HEK293 (cell line): Measurements from ENCODE around the gene TTC9.
A peak's percentile ranks its signal among the peaks of the same experiment; 100 is the strongest.

Experiments
- CTCF ChIA-PET: fragments of 350-600 bp; formaldehyde crosslinking; extraction: SDS; loops from one replicate; lab custom pipeline; 2021; ENCODE audit warnings: antibody characterized with exemption; lab: Yijun Ruan, JAX
- POLR2A ChIA-PET: fragments of 300-600 bp; formaldehyde crosslinking; extraction: SDS; loops from one replicate; lab custom pipeline; 2020; ENCODE audit warnings: antibody characterized with exemption, inconsistent platforms; lab: Yijun Ruan, JAX
- H3K27ac ChIP-seq: fragments of 200-500 bp; sonication (Bioruptor generic); 2 replicates; pipeline ENCODE4 v1.5.1; 2014; ENCODE audit warnings: low read depth, low read length, control low read depth, inconsistent platforms; ENCODE audit errors: extremely low read depth
- H3K36me3 ChIP-seq, 2 experiments: fragments of 200-500 bp in 1 of 2; sonication (Bioruptor generic) in 1 of 2; 1 replicate in 1 of 2; 2 replicates in 1 of 2; pipeline ENCODE4 v1.5.1; 2014 to 2017; ENCODE audit warnings: inconsistent platforms in 2 of 2, low read length in 2 of 2; ENCODE audit not compliant: control insufficient read depth in 2 of 2, insufficient read depth in 1 of 2
- H3K4me1 ChIP-seq: fragments of 200-500 bp; sonication (Bioruptor generic); 2 replicates; pipeline ENCODE4 v1.5.1; 2014; ENCODE audit warnings: mild to moderate bottlenecking, low read length, inconsistent platforms; ENCODE audit not compliant: control insufficient read depth, insufficient read depth
- H3K4me3 ChIP-seq: 2 replicates; pipeline ENCODE4 v1.5.1; 2011; ENCODE audit warnings: low read depth, mild to moderate bottlenecking, control low read depth, low read length, moderate library complexity
- H3K9me3 ChIP-seq: fragments of 200-500 bp; sonication (Bioruptor generic); 2 replicates; pipeline ENCODE4 v1.5.1; 2014; ENCODE audit warnings: low read depth, low read length, inconsistent platforms; ENCODE audit not compliant: control insufficient read depth, insufficient read depth
- HOXA7 ChIP-seq: sonication (generic); formaldehyde crosslinking; IDR thresholded peaks from 2 replicates; pipeline ENCODE4 v1.8.1; 2022; ENCODE audit warnings: missing genetic modification reagents, borderline replicate concordance
- HOXC10 ChIP-seq: sonication (generic); formaldehyde crosslinking; IDR thresholded peaks from 2 replicates; pipeline ENCODE4 v1.8.1; 2023; ENCODE audit warnings: mild to moderate bottlenecking, missing genetic modification reagents
- INSM2 ChIP-seq: fragments of 450-650 bp; formaldehyde crosslinking; IDR thresholded peaks from 2 replicates; pipeline ENCODE4 v1.5.1; 2016; ENCODE audit warnings: missing biosample characterization, missing genetic modification characterization
- OSR2 ChIP-seq: fragments of 450-650 bp; formaldehyde crosslinking; IDR thresholded peaks from 2 replicates; pipeline ENCODE4 v1.5.1; 2016; ENCODE audit warnings: missing biosample characterization, missing genetic modification characterization
- OVOL3 ChIP-seq: fragments of 450-650 bp; formaldehyde crosslinking; IDR thresholded peaks from 2 replicates; pipeline ENCODE4 v1.5.1; 2016; ENCODE audit warnings: missing biosample characterization, missing genetic modification characterization
- SP7 ChIP-seq: fragments of 450-650 bp; formaldehyde crosslinking; IDR thresholded peaks from 2 replicates; pipeline ENCODE4 v1.5.1; 2016; ENCODE audit warnings: missing biosample characterization, missing genetic modification characterization
- YY1 ChIP-seq: fragments of 450-650 bp; formaldehyde crosslinking; IDR thresholded peaks from 2 replicates; pipeline ENCODE4 v1.5.1; 2018; ENCODE audit warnings: missing biosample characterization, missing genetic modification characterization
- YY2 ChIP-seq: fragments of 450-650 bp; formaldehyde crosslinking; IDR thresholded peaks from 2 replicates; pipeline ENCODE4 v1.5.1; 2016; ENCODE audit warnings: missing biosample characterization, missing genetic modification characterization
- ZFP69B ChIP-seq: fragments of 450-650 bp; formaldehyde crosslinking; IDR thresholded peaks from 2 replicates; pipeline ENCODE4 v1.5.1; 2016; ENCODE audit warnings: missing biosample characterization, missing genetic modification characterization
- ZNF16 ChIP-seq: fragments of 450-650 bp; formaldehyde crosslinking; IDR thresholded peaks from 2 replicates; pipeline ENCODE4 v1.5.1; 2016; ENCODE audit warnings: low read depth, missing biosample characterization, missing genetic modification characterization
- ZNF26 ChIP-seq: fragments of 450-650 bp; formaldehyde crosslinking; IDR thresholded peaks from 2 replicates; pipeline ENCODE4 v1.5.1; 2016; ENCODE audit warnings: missing biosample characterization, missing genetic modification characterization
- ZNF335 ChIP-seq: fragments of 450-650 bp; formaldehyde crosslinking; conservative IDR thresholded peaks from 2 replicates; pipeline ENCODE4 v1.5.1; 2016; ENCODE audit warnings: missing biosample characterization, missing genetic modification characterization
- ZNF341 ChIP-seq: fragments of 450-650 bp; formaldehyde crosslinking; IDR thresholded peaks from 2 replicates; pipeline ENCODE4; 2016; ENCODE audit warnings: low read depth, missing biosample characterization, missing genetic modification characterization
- ZNF416 ChIP-seq: fragments of 450-650 bp; formaldehyde crosslinking; IDR thresholded peaks from 2 replicates; pipeline ENCODE4 v1.5.1; 2016; ENCODE audit warnings: missing biosample characterization, missing genetic modification characterization
- ZNF423 ChIP-seq: fragments of 450-650 bp; formaldehyde crosslinking; IDR thresholded peaks from 2 replicates; pipeline ENCODE4 v1.5.1; 2016; ENCODE audit warnings: missing biosample characterization, missing genetic modification characterization
- ZNF521 ChIP-seq: fragments of 450-650 bp; formaldehyde crosslinking; IDR thresholded peaks from 2 replicates; pipeline ENCODE4 v1.5.1; 2017; ENCODE audit warnings: missing biosample characterization, mild to moderate bottlenecking, missing genetic modification characterization
- ZNF548 ChIP-seq: fragments of 450-650 bp; formaldehyde crosslinking; IDR thresholded peaks from 2 replicates; pipeline ENCODE4 v1.5.1; 2016; ENCODE audit warnings: missing biosample characterization, missing genetic modification characterization
- ZNF585B ChIP-seq: fragments of 450-650 bp; formaldehyde crosslinking; IDR thresholded peaks from 2 replicates; pipeline ENCODE4 v1.5.1; 2016; ENCODE audit warnings: missing biosample characterization, missing genetic modification characterization
- ZNF624 ChIP-seq: fragments of 450-650 bp; formaldehyde crosslinking; IDR thresholded peaks from 2 replicates; pipeline ENCODE4 v1.5.1; 2017; ENCODE audit warnings: missing biosample characterization, missing genetic modification characterization
- ZNF658 ChIP-seq: fragments of 450-650 bp; formaldehyde crosslinking; IDR thresholded peaks from 2 replicates; pipeline ENCODE4; 2016; ENCODE audit warnings: missing biosample characterization, missing genetic modification characterization
- ZNF670 ChIP-seq: fragments of 450-650 bp; formaldehyde crosslinking; IDR thresholded peaks from 2 replicates; pipeline ENCODE4 v1.5.1; 2016; ENCODE audit warnings: missing biosample characterization, missing genetic modification characterization, low read depth
- ZNF791 ChIP-seq: fragments of 450-650 bp; formaldehyde crosslinking; IDR thresholded peaks from 2 replicates; pipeline ENCODE4 v1.5.1; 2016; ENCODE audit warnings: missing biosample characterization, missing genetic modification characterization
- ZSCAN18 ChIP-seq: fragments of 450-650 bp; formaldehyde crosslinking; IDR thresholded peaks from 2 replicates; pipeline ENCODE4 v1.5.1; 2016; ENCODE audit warnings: missing biosample characterization, missing genetic modification characterization
- TF ChIP-seq, protein P1 (sequence below): fragments of 450-650 bp; formaldehyde crosslinking; IDR thresholded peaks from 2 replicates; pipeline ENCODE4 v1.5.0; 2017; ENCODE audit warnings: missing biosample characterization, missing genetic modification characterization, borderline replicate concordance
- TF ChIP-seq, protein P2 (sequence below): fragments of 450-650 bp; formaldehyde crosslinking; conservative IDR thresholded peaks from 2 replicates; pipeline ENCODE4 v1.5.1; 2016; ENCODE audit warnings: low read depth, missing biosample characterization, missing genetic modification characterization

Gene TTC9

GRCh38 chr14:70642303-70643235 lies 853 bp downstream of the TTC9 start (continued):
- TF ChIP-seq, protein P1, sequence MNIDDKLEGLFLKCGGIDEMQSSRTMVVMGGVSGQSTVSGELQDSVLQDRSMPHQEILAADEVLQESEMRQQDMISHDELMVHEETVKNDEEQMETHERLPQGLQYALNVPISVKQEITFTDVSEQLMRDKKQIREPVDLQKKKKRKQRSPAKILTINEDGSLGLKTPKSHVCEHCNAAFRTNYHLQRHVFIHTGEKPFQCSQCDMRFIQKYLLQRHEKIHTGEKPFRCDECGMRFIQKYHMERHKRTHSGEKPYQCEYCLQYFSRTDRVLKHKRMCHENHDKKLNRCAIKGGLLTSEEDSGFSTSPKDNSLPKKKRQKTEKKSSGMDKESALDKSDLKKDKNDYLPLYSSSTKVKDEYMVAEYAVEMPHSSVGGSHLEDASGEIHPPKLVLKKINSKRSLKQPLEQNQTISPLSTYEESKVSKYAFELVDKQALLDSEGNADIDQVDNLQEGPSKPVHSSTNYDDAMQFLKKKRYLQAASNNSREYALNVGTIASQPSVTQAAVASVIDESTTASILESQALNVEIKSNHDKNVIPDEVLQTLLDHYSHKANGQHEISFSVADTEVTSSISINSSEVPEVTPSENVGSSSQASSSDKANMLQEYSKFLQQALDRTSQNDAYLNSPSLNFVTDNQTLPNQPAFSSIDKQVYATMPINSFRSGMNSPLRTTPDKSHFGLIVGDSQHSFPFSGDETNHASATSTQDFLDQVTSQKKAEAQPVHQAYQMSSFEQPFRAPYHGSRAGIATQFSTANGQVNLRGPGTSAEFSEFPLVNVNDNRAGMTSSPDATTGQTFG (tag by site-specific recombination): no peak
- no peak for TF ChIP-seq ZNF548
- TF ChIP-seq ZNF670 (tag by site-specific recombination): no peak
- TF ChIP-seq ZFP69B (tag by site-specific recombination): peak; percentile 87
- TF ChIP-seq SP7 (tag by site-specific recombination): peak; percentile 40; the same call in 1 of the 2 replicates
- TF ChIP-seq ZNF658 (tag by site-specific recombination): no peak
- peak; percentile 69 for TF ChIP-seq ZNF335 (tag by site-specific recombination)
- no peak; the same call in 1 of the 2 replicates for TF ChIP-seq OSR2 (tag by site-specific recombination)
- TF ChIP-seq YY1: 0 out of 2 replicates have a peak, but pooled peaks have one; percentile 11
- TF ChIP-seq ZNF521 (tag by site-specific recombination): no peak
- TF ChIP-seq ZNF423 (tag by site-specific recombination): 0 out of 2 replicates have a peak, but pooled peaks have one; percentile 20
- no peak for TF ChIP-seq YY2 (tag by site-specific recombination)
- TF ChIP-seq ZNF341 (tag by site-specific recombination): peak; percentile 92
- no peak for TF ChIP-seq ZSCAN18
- no peak for TF ChIP-seq ZNF16
- TF ChIP-seq, protein P2, sequence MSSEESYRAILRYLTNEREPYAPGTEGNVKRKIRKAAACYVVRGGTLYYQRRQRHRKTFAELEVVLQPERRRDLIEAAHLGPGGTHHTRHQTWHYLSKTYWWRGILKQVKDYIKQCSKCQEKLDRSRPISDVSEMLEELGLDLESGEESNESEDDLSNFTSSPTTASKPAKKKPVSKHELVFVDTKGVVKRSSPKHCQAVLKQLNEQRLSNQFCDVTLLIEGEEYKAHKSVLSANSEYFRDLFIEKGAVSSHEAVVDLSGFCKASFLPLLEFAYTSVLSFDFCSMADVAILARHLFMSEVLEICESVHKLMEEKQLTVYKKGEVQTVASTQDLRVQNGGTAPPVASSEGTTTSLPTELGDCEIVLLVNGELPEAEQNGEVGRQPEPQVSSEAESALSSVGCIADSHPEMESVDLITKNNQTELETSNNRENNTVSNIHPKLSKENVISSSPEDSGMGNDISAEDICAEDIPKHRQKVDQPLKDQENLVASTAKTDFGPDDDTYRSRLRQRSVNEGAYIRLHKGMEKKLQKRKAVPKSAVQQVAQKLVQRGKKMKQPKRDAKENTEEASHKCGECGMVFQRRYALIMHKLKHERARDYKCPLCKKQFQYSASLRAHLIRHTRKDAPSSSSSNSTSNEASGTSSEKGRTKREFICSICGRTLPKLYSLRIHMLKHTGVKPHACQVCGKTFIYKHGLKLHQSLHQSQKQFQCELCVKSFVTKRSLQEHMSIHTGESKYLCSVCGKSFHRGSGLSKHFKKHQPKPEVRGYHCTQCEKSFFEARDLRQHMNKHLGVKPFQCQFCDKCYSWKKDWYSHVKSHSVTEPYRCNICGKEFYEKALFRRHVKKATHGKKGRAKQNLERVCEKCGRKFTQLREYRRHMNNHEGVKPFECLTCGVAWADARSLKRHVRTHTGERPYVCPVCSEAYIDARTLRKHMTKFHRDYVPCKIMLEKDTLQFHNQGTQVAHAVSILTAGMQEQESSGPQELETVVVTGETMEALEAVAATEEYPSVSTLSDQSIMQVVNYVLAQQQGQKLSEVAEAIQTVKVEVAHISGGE (tag by site-specific recombination): 0 out of 2 replicates have a peak, but pooled peaks have one; percentile 20

DNA sequence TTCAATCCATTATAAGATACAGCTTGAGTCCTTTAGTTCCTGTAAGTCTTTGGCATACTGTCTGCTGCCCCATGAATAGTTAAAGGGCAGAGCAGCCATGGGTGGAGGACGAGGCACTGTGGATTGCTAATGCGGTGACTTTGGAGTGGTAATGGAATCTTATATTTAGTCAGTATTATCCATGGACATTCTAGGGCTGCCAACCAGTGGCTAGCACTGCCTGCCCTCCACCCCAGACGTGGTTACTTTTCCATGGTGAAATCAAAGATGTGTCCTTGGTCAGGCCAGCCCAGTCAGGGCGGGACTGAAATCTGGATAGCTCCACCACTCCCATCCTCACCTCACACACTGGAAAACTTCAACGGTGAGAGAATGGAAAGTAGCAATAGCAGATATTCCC lies 2.3 kb downstream of the TTC9 start:
- H3K27ac ChIP-seq: no peak overlapping the region
- H3K4me3 ChIP-seq: no peak overlapping the region
- H3K36me3 ChIP-seq: no peaks in the 10 kb centered on the region
- POLR2A ChIA-PET: no interaction called here
- no peaks in the 10 kb centered on the region for H3K9me3 ChIP-seq
- CTCF ChIA-PET: no interaction called here
- peaks cover 9% of the 10 kb centered on the region; the same call in 1 of the 2 replicates for H3K4me1 ChIP-seq
- TF ChIP-seq ZNF585B (tag by site-specific recombination) (no peak), INSM2 (no peak), ZNF791 (no peak), ZNF416 (tag by site-specific recombination) (no peak), OVOL3 (tag by site-specific recombination) (no peak), HOXC10 (CRISPR knock-in tag) (no peak), ZNF624 (tag by site-specific recombination) (no peak), ZNF26 (no peak), HOXA7 (CRISPR knock-in tag) (no peak)
